Islet precursor cell (in vitro differentiated cells): Measurements from ENCODE around the gene ABR.
"Not testable (repeated sequence)": the region's sequence is repeated elsewhere in the genome, so short reads cannot be mapped to it uniquely, and the experiment has no call there.

Source experiments
- DNase-seq: peaks from one replicate; pipeline ENCODE4 v3.0.0-alpha.2; 2018

Gene ABR

DNA sequence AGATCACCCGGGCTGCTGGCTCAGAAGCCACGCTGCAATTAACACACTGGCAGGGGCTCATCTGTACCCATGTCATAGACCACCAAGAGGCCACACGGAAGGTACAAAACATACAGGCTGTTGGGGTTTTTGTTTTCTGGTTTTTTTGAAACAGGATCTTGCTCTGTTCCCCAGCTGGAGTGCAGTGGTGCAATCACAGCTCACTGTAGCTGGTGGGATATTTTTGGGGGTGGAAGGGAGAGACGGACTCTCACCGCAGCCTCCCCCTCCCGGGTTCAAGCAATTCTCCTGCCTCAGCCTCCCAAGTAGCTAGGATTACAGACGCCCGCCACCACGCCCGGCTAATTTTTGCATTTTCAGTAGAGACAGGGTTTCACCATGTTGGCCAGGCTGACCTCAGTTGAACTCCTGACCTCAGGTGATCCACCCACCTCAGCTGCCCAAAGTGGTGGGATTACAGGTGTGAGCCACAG, 19.5 kb upstream of the ABR start:
- DNase-seq: not testable (repeated sequence)

DNA sequence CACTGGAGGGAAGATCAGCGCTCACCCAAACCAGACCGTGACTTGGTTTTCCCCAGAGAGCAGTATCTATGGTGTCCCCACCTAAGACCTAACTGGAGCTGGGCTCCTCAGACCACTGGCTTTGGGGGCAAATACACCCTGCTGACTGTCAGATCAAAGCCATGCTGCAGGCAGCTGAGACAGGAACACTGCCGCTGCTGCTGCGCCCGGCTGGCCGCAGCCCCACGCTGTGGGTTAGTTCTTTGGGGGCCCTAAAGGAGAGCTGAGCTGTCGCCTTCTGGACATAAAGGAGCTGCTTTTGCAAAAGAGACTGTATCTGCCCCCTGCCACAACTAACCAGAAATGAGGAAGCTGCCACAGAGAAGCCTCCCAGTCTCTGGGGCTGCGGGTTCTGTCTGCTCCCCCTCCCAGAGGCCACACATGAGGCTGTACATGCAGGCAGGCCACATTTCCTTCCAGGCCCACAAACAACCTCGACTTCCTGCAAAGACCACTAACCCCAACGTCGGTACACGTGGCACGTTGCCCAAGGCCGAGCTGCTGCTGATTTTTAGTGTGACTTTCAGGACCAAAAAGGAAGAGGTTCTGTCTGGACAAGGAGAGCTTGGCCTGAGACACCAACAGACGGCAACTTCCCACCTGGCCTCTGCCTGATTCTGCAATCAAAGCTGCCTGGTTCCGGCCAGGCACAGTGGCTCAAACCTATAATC, 18.2 kb upstream of the ABR start:
- DNase-seq: no peak

DNA sequence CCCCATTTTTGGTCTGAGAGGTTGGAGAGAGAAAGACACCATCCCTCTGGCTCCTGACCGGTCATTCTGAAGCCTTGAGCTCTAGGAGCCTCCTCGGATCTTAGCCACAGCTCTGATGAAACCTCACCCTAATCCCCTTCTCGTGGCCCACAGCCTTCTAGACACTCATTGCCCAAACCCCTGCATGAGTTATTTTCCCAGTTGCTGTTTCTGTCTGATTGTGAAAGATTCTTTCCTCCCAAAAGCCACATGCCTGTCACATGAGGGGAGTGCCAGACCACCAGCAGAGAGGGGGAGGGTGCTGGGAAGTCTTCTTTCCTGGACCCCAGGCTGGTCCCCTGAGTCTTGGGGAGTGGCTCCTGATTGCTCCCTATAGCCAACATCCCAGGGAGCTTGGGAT, 17.6 kb upstream of the ABR start:
- no peak for DNase-seq

DNA sequence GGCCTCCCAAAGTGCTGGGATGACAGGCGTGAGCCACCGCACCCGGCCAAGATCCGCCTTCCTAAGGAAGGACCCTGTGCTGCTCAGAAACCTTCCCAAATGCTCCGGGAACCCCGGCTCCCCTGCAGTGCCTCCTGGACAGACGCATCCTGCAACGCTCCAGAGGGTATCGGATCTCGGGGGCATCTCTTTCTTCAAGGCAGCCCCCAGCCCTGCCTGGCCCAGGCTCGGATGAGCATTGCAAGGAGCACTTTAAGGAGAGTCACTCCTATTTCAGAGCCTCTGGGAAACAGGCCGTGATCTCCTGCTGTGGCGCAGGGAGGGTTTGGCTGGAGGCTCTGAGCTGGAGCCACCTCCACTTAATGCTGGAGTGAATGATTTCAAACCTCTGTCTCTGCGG, 17.2 kb upstream of the ABR start:
- DNase-seq: no peak

DNA sequence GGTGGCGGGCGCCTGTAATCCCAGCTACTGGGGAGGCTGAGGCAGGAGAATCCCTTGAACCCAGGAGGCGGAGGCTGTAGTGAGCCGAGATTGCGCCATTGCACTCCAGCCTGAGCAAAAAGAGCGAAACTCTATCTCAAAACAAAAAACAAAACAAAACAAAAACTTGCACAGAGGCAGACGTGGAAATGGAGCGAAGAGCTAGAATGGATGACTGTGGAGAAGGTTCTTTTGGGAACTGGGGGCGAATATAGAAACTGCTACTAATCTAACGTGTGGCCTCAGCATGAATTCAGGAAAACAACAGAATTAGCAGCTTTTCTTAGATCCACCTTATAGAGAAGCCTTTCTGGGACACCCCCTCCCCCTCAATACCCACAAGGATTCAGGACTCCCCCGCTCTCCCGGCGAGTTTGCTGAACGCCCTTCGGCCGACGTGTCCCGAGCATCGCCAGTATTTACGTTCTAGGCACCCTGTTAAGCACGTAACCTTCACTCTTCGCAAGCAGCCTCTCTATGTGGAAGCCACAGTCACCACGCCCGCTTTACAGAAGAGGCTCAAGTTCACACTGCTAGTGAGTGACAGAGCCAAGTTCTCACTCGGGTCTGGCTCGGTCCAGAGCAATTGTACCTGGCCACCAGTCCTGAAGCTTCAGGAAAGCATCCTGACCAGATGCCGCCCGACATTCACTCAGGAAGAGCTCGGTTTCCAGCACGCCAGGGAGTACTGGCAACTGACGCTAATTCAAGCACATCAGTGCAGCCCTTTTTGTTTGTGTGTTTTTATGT, 13.3 kb upstream of the ABR start:
- no peak for DNase-seq

DNA sequence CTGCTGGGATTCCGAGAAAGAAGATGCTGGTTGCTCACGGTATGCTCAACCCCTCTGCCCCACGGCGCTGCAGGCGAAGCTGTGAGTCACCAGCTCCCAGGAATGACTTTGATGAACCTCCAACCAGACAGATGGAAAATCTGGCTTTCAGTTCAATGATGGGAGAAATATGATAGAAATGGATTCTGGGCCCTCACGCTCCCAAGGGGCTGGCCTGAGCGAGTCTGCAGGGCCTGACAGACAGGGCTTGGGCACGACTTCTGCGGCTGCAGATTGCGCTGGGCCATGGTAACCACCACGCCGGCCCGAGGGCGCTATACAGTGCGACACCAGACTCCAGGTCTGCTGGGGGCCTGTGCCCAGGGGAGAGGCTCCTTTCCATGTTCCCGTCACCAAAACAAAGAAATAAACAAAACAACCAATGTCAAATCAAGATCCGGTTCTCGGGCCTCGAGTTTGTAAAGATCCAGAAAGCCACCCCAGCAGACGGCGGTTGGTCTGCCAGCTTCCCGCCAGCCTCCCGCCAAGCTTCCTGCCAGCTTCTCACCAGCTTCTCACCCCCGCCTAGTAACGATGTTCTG, 11.1 kb upstream of the ABR start:
- peak; percentile 91 for DNase-seq

DNA sequence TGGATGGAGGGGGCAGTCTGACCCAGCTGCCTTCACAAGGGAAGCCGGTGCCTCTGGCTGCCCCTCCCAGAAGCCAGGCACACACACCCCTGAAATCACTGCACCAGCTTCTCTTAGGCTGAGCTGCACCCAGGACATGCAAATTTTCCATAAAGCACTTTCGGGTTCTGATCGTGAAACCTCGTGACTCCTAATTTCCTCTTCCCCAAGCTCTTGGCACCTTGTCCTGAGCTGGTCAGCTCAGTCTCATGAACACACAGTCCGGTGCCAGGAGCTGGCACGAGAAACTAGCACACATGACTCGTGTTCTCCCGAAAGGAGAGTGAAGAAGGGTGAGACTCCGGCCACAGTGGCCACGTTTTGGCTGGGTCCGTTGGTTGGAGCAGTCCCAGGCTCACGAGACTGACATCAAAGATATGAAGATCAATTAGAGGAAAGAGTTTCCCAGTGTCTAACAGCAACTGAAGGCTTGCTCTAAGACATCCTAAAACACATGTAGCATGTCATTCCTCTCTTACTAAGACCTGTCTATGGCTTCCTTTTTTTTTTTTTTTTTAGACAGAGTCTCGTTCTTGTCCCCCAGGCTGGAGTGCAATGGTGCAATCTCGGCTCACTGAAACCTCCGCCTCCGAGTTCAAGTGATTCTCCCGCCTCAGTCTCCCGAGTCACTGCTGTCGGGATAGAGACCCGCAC, 9.2 kb upstream of the ABR start:
- DNase-seq: no peak

DNA sequence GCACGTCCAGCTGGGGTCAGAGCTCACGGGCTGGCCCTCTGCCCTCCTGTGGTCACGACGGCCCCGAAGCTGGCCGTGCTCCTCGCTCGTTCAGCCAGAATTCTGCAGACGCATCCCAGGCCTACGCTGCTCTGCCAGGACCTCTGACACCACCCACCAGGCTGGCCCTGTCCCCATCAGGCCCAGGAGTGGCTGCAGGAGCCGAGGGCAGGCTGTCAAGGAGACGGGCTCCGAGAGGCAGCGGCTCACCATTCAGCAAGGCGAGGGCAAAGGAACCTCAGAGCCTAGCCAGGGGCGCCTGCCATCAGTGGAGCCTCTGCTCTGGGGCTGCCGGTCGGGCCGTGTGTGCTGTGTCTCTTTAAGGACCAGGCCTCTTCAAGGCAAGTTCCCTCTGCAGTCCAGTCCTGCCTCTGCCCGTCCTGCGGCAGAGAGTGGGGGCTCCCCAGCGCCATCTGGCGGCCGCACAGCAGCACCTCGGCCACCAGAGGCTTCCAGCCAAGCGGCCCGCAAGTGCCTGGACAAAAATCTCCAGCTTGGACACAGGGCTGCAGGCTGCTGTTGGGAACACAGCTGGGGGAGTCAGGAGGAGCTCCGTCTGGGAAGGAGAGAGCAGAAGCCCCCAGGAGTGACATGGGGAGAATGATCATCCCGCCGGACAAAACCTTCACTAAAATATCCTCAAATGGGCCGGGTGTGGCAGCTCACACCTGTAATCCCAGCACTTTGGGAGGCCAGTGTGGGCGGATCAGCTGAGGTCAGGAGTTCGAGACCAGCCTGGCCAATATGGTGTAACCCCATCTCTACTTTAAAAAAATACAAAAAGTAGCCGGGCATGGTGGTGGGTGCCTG, 7.4 kb upstream of the ABR start:
- DNase-seq: peak; percentile 97

DNA sequence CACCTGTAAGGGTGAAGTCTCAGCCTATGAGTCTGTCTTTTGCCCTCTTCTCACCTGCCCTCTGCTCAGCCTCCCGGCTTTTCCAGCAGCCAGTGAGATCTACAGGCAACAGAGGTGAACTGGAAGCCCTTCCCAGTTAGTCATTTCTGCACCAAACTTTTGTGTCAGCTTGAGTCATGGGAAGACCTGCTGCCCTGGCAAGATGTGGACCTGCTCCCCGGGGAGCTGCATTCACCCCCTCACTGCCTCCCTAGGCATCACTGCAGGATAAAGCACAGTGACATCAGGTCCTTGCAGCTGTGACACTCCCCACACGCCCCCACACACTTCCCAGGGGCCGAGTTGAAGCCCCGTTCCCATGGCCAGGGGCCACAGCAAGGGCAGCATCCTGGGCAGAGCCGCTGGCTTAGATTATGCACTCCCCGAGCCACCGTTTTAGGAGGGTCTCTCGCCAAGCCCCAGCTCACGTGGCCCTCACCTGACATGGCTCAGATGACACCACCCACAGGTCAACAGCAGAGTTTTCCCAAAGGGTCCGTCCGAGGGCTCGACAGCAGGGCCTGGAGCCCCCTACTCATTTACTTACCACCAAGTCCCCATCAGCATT, 6.5 kb upstream of the ABR start:
- no peak for DNase-seq

DNA sequence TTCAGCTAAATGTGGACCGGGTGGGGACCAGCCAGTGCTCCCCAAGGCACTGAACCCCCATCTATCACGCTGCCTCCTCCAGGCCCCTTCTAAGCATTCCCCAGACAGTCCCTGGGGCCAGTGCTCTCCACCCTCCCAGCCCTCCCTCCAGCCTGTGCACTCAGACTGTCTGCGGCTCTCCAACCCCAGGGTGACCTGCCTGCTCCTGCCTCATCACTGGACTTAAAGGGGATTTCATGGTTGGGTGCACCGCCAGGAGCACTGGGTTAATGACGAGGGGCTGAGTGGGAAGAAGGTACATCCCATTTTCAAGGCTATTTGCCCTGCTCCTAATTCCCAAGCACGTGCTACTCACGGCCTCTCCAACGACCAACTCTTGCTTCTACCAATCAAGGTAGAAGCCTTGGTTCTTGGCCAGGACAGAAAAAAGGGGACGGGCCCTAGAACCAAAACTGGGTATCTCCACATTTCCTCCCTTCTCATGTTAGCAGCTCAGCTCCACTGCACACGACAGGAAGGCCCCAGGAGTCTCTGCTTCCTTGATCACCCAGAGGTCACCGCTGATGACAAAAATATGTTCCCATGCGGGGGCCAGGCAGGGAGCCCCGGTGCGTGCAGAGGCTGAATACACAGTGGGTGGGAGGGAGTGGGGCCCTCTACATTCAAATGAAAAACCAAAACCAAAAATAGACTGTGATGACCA, 3.5 kb upstream of the ABR start:
- no peak for DNase-seq

DNA sequence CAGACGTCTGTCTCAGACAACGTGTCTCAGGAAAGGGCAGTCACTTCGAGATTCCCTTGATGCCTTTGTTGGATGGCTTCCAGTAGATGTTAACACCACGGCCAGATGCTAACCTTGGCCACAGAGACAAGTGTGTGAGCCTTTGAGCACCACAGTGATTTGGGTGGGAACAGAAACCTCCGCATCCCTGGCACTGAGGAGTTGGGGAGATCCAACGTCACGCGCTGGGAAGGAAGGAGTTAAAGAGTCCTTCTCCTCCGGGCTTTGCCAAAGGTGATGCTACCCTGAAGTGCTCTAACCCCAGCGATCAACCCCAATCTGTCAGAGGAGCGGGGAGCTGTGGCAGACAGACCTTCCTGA, 3.0 kb upstream of the ABR start:
- no peak for DNase-seq

DNA sequence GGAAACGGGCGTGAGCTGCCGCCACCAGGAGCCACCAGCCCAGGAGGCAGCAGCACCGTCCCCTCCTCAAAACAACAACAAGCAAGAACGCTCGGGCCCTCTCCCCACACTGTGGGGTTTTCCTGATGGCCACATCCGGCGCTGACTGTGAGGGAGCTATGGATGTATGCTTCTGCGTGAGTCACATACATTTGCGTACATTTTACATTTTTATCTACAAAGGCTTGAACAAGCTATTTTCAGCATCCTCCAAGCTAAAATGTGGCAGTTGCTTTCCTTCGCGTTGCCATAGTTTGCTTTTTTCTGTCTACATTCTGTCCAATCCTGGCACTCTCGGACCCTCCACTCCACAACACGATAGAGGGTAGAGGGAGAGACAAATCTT, 2.0 kb upstream of the ABR start:
- no peak for DNase-seq

DNA sequence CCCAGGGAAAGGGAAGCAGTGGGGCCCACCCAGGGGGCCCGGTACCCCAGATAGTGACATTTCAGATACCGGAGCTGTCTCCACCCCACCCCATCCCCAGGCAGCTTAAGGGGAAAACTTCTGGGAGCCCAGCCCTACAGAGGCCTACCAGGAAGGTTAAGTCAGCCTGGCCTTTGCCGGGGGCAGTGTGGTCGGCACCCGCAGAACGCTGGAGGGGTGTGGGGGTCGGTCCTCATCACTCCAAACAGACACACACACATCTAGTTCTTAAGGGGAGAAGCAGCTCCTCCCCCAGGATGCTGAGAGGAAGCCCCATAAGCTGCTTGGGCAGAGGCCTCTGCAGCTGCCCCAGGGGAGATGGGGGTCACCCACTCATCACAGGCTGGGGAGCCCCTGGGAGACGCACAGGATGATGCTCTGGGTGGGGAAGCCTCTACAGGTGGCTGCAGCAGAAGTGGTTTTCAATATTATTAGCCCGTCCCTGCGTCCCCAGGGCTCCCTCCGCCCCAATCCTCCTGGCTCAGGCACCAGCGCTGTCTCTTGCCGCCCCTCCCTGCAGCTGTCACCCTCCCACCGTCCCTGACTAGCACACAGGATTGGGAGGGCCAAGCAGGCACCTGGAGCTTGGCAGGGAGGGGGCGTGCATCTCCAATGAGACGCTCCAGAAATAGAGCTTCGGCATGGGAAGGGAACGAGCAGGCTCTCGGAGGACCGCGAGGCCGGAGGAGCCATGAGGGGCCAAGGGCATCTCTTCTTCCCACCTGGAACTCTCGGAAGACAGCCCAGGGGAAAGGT, 1.4 kb upstream of the ABR start:
- DNase-seq: peak; percentile 83

DNA sequence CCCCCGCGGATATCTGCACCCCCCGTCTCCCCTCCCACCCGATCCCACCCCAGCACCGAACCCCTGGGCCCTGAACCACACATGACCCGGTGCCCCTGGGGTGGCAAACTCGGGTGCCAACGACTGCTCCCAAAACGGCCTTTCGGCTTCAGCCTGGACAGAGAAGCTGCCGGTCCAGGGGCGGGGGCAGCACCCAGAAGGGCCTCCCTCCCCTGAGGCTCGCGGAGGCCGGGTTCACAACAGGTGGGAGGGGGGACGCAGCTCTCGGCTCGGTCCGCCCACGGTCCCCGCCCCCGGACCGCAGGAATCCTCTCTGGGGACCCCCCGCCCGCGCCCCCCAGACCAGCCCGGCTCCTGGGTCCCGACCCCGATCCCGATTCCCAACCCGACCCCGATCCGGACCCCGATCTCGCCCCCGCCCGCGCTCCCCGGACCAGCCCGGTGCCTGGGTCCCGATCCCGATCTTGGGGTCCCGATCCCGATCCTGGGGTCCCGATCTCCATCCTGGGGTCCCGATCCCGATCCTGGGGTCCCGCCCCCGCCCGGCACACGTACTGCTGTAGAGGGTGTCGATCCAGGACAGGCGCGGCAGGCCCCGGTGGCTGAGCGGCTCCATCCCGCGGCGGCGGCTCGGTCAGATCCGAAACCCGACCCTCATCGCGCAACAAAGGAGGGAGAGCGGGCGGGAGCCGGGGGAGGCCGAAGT, 516 bp downstream of the ABR start:
- DNase-seq: peak; percentile 82

DNA sequence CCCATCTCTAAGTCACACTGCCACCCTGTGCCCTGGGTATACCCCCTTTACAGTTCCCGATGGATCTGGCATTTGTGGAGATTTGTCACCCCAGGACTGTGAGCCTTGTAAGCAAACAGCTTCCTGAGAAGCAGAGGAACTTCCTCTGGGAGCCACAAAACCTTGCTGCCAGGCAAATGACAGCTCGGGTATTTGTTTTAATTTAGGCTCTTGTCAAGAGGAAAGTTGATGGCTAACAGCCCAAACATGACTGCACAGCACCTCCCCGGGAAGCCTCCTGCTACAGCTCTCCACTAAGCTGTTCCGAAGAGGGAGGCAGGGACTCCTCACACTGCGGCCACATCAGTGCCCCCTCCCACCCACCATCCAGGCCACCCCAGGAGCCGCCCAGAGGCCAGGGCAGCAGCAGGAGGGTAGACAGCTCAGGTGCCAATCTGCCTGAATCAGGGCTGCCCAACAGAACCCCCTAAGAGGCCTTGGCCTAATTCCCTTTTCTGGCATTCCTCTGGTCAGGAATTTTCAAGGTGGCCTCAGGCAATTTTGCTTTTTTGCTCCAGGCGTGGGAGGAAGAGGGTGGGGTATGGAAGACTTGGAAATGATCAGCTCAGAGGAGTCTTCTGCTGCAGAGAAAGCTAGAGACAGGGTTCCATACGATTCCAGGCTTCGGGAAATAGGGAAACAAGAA, 2.6 kb downstream of the ABR start:
- peak; percentile 79 for DNase-seq

DNA sequence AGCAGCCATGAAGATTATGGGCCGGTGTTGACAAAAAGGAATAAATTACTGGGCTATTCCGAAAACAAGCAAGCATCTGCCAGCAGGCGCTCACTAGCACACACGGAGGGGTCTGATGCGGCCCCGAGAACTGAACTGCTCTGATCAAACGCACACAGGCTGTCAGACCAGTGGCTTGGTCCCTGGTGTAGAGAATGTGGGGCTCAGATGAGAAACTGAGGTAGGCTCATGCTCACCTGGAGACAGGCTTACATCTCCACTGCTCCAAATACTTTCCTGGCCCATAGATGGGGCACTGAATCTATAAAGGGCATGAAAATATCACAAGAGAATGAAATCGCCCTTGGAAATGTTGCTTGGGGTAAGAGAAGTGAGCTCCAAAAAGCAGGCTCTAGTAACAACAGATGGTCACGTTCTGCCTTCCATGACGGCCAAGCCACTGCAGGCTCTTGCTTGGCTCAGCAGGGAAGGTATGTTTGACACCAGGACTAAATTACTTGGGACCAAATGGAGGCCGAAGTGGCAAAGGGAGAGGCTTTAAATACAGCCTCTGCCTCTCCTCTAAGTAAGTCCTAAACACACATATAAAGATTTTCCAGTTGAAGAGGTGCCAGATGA, 5.4 kb downstream of the ABR start:
- no peak for DNase-seq

DNA sequence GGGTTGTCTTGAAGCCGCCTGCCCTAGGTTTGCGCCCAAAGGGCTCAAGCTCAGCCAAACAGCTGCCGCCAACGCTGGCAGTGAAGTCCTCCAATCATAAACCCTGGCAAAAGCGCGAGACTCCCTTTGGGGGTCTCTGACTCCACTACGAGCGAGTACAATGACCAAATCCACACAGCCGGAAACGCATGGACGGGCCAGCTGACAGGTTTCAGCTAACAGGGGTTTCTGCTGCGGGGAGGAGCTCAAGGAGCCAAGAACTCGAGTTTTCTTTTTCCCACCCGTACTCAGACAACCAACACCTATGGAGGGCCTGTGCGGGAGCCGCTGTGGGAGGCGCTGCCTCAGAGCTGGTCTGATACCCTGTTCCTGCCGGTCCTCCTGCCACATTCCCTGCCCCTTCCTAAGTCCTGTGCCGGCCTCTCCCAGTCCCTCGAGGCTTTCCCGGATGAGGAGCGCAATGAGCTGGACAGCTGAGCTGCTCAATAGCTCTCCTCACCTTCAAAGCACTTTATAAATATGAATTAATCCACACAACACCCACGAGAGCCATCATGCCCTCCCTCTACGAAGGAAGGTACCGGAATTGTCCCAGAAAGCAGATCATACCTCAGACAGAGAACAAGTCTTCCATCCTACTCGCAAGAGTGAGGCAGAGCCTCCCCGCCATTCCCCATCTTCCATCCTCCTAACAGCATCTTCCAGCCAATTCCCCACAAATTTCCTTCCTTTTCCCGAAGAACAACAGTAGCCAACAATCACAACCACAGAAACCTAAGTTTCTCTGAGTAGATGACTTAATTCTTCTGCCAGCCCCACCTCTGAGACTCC, 6.1 kb downstream of the ABR start:
- no peak for DNase-seq

DNA sequence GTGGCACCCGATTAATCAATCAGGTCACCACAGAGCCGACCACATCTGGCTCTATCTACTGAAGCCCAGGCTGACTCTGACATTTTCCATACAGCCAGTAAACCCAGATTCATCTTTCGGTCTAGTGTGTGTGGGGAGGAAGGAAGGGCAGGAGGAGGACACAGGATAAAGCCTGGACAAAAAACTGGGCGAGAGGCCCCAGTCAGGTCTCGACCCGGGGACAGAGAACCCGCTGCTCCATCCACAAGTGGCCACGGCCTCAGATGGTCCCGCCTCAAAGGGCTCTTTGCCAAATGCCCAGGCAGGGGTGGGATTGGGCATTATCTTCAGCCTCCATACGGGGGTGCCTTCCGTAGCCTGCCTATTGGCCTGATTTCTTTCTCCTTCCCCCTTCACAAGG, 7.8 kb downstream of the ABR start:
- no peak for DNase-seq
